AG08396 (cell line): ENCODE measurements around the gene CETP.
"Not testable (repeated sequence)": the region's sequence is repeated elsewhere in the genome, so short reads cannot be mapped to it uniquely, and the experiment has no call there.

Source experiments
- DNase-seq: peaks from one replicate; pipeline ENCODE4 v3.0.0; 2012; ENCODE audit warnings: low spot score, mixed read lengths

Gene CETP

GRCh38 chr16:56960681-56961281, 969 bp upstream of the CETP start:
- no peak for DNase-seq

GRCh38 chr16:56961386-56961785, 364 bp upstream of the CETP start:
- DNase-seq = no peak

GRCh38 chr16:56964243-56965148, 2.7 kb downstream of the CETP start:
- peak; percentile 42 for DNase-seq

- DNase-seq = no peak
Measured at GRCh38 chr16:56965149-56966092, 3.7 kb downstream of the CETP start.

GRCh38 chr16:56966093-56966475, 4.3 kb downstream of the CETP start:
- DNase-seq = no peak

GRCh38 chr16:56967733-56968132, 6.0 kb downstream of the CETP start:
- DNase-seq = no peak

- no peak for DNase-seq
Measured at GRCh38 chr16:56969769-56970168, 8.0 kb downstream of the CETP start.

GRCh38 chr16:56970934-56971767, 9.4 kb downstream of the CETP start:
- no peak for DNase-seq

- no peak for DNase-seq
Measured at GRCh38 chr16:56971768-56972043, 10.0 kb downstream of the CETP start.

GRCh38 chr16:56972403-56973293, 10.9 kb downstream of the CETP start:
- no peak for DNase-seq

GRCh38 chr16:56973294-56973689, 11.5 kb downstream of the CETP start:
- DNase-seq = no peak

GRCh38 chr16:56973899-56974298, 12.1 kb downstream of the CETP start:
- DNase-seq = not testable (repeated sequence)

GRCh38 chr16:56974549-56975300, 13.0 kb downstream of the CETP start:
- DNase-seq = no peak

- no peak for DNase-seq
Measured at GRCh38 chr16:56975714-56976113, 14.0 kb downstream of the CETP start.

- no peak for DNase-seq
Measured at GRCh38 chr16:56977216-56977615, 15.5 kb downstream of the CETP start.

GRCh38 chr16:56977823-56978430, 16.2 kb downstream of the CETP start:
- DNase-seq = no peak

- DNase-seq = no peak
Measured at GRCh38 chr16:56980201-56980535, 18.4 kb downstream of the CETP start.

- DNase-seq = no peak
Measured at GRCh38 chr16:56980792-56981724, 19.3 kb downstream of the CETP start.
